AG09309 (cell line): ENCODE data around the gene ACAD11.

Experiments used
- DNase-seq: peaks from one replicate; pipeline ENCODE4 v3.0.0-alpha.2; 2010; ENCODE audit warnings: low read depth
- H3K4me3 ChIP-seq: 2 replicates; pipeline ENCODE4 v1.5.1; 2011; ENCODE audit warnings: mild to moderate bottlenecking, low read depth, low read length, moderate library complexity; ENCODE audit not compliant: control insufficient read depth
- CTCF ChIP-seq: IDR thresholded peaks from 2 replicates; pipeline ENCODE4 v1.5.1; 2011; ENCODE audit warnings: mild to moderate bottlenecking, low read depth, low read length, inconsistent platforms; ENCODE audit not compliant: insufficient read depth, control insufficient read depth; ENCODE audit errors: missing control alignments

The ACAD11 gene

GRCh38 chr3:132539681-132540080 lies 119.9 kb downstream of the ACAD11 start:
- H3K4me3 ChIP-seq, result no peak overlapping the region
- no peak for DNase-seq
- TF ChIP-seq CTCF, result no peak

- TF ChIP-seq CTCF, result no peak
- no peak for DNase-seq
- H3K4me3 ChIP-seq, result no peak overlapping the region
Observed at GRCh38 chr3:132538072-132538471, 121.5 kb downstream of the ACAD11 start.

- H3K4me3 ChIP-seq, result no peak overlapping the region
- no peak for DNase-seq
- no peak for TF ChIP-seq CTCF
Observed at GRCh38 chr3:132537297-132537696, 122.3 kb downstream of the ACAD11 start.

GRCh38 chr3:132536442-132537153 lies 123.0 kb downstream of the ACAD11 start:
- DNase-seq, result no peak
- TF ChIP-seq CTCF, result peak; percentile 24
- H3K4me3 ChIP-seq, result no peak overlapping the region

- peak; percentile 78 for DNase-seq
- H3K4me3 ChIP-seq, result no peak overlapping the region
- TF ChIP-seq CTCF, result peak; percentile 53
Observed at GRCh38 chr3:132535575-132536441, 123.8 kb downstream of the ACAD11 start.

GRCh38 chr3:132530624-132531023 lies 129.0 kb downstream of the ACAD11 start:
- no peak for TF ChIP-seq CTCF
- H3K4me3 ChIP-seq, result no peak overlapping the region
- DNase-seq, result no peak
